ENCODE results near the gene COG7. TPM values are rescaled to one million over a fixed set of nuclear protein-coding genes. Genes with fewer than 3 reads are reported as not detected.
"Not testable (repeated sequence)": the region's sequence is repeated elsewhere in the genome, so short reads cannot be mapped to it uniquely, and the experiment has no call there.

Gene COG7
- total RNA-seq, 1 donor from 2014 or later: 24.0 TPM

DNA sequence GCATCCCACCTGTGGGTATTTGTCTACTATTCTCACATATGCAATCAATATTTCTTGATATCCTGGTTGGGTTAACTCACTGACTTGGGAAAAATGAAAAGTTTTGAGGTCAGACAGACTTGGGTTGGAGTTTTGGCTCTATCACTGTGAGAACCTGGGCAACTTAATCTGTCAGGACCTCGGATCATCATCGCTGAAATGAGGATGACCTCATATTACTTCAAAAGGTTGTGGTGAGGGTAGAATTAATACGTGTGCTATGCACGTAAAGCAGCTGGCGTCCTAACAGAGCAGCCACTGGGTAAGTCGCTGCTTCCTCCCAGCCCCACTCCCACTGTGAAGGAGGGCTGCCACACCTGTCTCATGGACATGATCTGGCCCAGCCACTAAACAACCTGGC lies 57.3 kb downstream of the COG7 start:
- Mint-ChIP-seq H3K36me3 (peaks cover 29% of the 10 kb centered on the region), H3K27me3 (no peaks in the 10 kb centered on the region), H3K27ac (no peak overlapping the region), H3K4me3 (no peak overlapping the region), H3K9me3 (no peaks in the 10 kb centered on the region), H3K4me1 (ENCODE audit: unreplicated experiment) (no peaks in the 10 kb centered on the region)
- DNase-seq (ENCODE audit: extremely low spot score, unreplicated experiment): no peak
- no peak for TF ChIP-seq CTCF (conservative IDR thresholded peaks at IDR 0.05)

GRCh38 chr16:23394141-23394831 lies 58.7 kb downstream of the COG7 start:
- DNase-seq (ENCODE audit: extremely low spot score, unreplicated experiment): no peak
- Mint-ChIP-seq H3K9me3 (no peaks in the 10 kb centered on the region), H3K27ac (no peak overlapping the region), H3K36me3 (peaks cover 20% of the 10 kb centered on the region), H3K27me3 (no peaks in the 10 kb centered on the region), H3K4me3 (no peak overlapping the region), H3K4me1 (ENCODE audit: unreplicated experiment) (no peaks in the 10 kb centered on the region)
- no peak for TF ChIP-seq CTCF (conservative IDR thresholded peaks at IDR 0.05)

DNA sequence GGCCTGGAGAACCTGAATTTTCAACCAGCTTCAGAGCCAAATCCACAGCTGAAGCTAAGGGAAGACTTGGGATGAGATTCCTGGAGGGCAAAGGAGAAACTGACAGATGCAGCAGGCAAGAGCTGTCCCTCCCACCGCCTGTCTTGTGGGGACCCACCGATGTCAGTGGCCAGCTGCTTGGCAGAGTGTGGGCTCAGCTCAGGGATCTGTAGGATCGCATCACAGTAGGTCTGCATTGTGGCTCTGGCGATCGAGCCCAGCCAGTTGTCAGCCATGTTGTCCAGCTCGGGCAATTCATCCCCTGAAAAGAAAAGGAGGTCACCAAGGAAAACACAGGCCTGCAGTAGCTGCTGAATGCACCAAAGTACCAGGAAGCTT lies 60.8 kb downstream of the COG7 start:
- H3K27me3 Mint-ChIP-seq: no peaks in the 10 kb centered on the region
- peaks cover 21% of the 10 kb centered on the region for H3K36me3 Mint-ChIP-seq
- no peak for TF ChIP-seq CTCF (conservative IDR thresholded peaks at IDR 0.05)
- no peak overlapping the region for H3K4me3 Mint-ChIP-seq
- H3K4me1 Mint-ChIP-seq (ENCODE audit: unreplicated experiment): no peaks in the 10 kb centered on the region
- H3K27ac Mint-ChIP-seq: no peak overlapping the region
- DNase-seq (ENCODE audit: extremely low spot score, unreplicated experiment): no peak
- H3K9me3 Mint-ChIP-seq: no peaks in the 10 kb centered on the region

DNA sequence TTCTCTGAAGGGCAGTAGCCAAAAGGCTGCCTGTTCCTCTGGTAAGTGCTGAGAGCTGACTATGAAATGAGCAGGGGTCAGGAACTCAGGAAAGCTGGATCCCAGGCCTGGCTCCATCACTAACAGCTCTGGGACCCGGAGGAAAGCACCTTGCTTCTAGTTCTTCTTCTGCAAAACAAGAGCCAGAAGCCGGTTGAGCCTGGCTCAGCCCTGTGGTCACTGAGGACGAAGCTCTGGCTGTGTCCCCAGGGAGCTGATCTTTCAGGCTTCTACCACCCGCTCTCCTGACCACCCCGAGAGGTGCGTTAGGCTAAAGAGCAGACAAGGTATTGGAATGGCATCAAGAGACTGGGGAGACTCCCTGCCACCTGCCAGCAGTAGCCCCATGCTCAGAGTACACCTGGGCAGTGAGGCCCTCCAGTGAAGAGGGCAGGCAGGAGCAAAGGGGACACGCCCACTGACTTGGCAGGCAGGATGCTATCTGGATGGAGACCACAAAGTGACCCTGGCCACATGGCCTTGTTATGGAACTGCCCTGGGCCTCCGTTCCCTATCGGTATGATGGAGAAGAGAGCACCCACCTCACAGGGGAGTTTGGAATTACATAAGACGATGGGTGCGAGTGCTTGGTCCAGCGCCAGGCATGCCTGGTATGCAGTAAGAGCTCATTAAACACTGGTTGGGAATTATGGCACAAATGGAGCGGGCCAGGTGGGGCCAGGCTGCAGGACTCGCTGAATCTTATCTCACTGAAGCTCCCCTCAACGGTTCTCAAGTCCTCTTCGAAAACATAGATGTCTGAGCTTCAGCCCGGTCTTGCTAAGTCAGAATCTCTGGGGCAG lies 61.4 kb downstream of the COG7 start:
- Mint-ChIP-seq H3K27me3 (no peaks in the 10 kb centered on the region), H3K4me3 (no peak overlapping the region), H3K27ac (no peak overlapping the region), H3K4me1 (ENCODE audit: unreplicated experiment) (no peaks in the 10 kb centered on the region), H3K9me3 (no peaks in the 10 kb centered on the region), H3K36me3 (peaks cover 18% of the 10 kb centered on the region)
- TF ChIP-seq CTCF (conservative IDR thresholded peaks at IDR 0.05): no peak
- DNase-seq (ENCODE audit: extremely low spot score, unreplicated experiment): no peak

DNA sequence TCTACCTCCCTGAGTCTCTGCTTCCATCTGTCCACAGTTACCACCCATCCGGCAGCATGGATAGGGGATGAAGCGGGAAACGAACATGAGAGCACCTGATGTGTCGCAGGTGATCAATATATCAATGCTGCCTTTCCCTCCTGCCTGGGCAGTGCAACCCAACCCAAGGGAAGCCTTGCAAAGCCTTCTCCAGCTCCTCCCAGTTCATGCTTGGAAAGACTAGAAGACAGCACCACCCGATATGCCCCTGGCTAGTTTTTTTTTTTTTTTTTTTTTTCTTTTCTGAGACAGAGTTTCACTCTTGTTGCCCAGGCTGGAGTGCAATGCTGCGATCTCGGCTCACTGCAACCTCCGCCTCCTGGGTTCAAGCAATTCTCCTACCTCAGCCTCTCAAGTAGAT lies 63.1 kb downstream of the COG7 start:
- H3K4me3 Mint-ChIP-seq; H3K9me3 Mint-ChIP-seq; H3K27me3 Mint-ChIP-seq; DNase-seq (ENCODE audit: extremely low spot score, unreplicated experiment); H3K4me1 Mint-ChIP-seq (ENCODE audit: unreplicated experiment); H3K27ac Mint-ChIP-seq: not testable (repeated sequence)
- peaks cover 18% of the 10 kb centered on the region for H3K36me3 Mint-ChIP-seq

GRCh38 chr16:23389201-23389600 lies 63.8 kb downstream of the COG7 start:
- no peak overlapping the region for H3K27ac Mint-ChIP-seq
- no peak overlapping the region for H3K4me3 Mint-ChIP-seq
- no peak for DNase-seq (ENCODE audit: extremely low spot score, unreplicated experiment)
- TF ChIP-seq CTCF (conservative IDR thresholded peaks at IDR 0.05): no peak
- H3K27me3 Mint-ChIP-seq: no peaks in the 10 kb centered on the region
- no peaks in the 10 kb centered on the region for H3K9me3 Mint-ChIP-seq
- H3K36me3 Mint-ChIP-seq: peaks cover 14% of the 10 kb centered on the region
- no peaks in the 10 kb centered on the region for H3K4me1 Mint-ChIP-seq (ENCODE audit: unreplicated experiment)

All from type B pancreatic cell (in vitro differentiated cells).